ENCODE measurements around the gene NPTN. TPM values are rescaled to one million over a fixed set of nuclear protein-coding genes. Genes with fewer than 3 reads are reported as not detected.

NPTN gene
- polyA plus RNA-seq, 1 experiment = 195 TPM

DNA sequence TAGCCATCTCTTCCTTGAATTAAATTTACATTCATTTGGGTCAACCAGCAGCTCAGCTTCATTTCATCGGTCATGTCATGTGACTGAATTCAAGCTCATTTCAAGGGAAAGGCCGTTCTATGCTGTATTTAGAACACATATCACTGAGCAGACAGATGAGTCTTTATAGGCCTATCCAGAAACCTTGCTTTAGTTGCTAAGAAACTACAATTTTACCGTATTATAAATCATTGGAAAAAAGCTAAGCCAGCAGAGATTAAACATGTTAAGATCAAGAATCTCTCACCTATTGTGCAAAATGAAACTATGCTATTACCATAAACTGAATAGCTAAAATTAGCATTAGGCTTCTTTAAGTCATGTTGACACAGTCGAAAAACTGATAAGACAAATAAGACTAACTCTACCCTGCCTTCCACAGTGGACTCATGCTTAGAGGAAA is 2.2 kb downstream of the NPTN start:
- POLR2A ChIA-PET = interaction anchor here (1.5 kb wide), 1 partner anchor 56 kb away, joined by 4 read pairs; no protein-coding TSS in a partner anchor
- Histone ChIP-seq H3K4me3 (ENCODE audit: low read depth, low read length) (peak overlapping the region; percentile 64), H3K27ac (ENCODE audit: low read depth, low read length) (no peak overlapping the region), H3K27me3 (ENCODE audit: control insufficient read depth, insufficient read depth, low read length) (no peaks in the 10 kb centered on the region), H3K9me3 (ENCODE audit: control insufficient read depth, insufficient read depth, low read length) (no peaks in the 10 kb centered on the region)
- no peak for DNase-seq (ENCODE audit: low read depth, low spot score)
- CTCF ChIA-PET = interaction anchor here (1.0 to 12.8 kb wide), 4 partner anchors 24 to 71 kb away, joined by 3 to 304 read pairs (median 11); no protein-coding TSS in a partner anchor
- TF ChIP-seq, protein P1, sequence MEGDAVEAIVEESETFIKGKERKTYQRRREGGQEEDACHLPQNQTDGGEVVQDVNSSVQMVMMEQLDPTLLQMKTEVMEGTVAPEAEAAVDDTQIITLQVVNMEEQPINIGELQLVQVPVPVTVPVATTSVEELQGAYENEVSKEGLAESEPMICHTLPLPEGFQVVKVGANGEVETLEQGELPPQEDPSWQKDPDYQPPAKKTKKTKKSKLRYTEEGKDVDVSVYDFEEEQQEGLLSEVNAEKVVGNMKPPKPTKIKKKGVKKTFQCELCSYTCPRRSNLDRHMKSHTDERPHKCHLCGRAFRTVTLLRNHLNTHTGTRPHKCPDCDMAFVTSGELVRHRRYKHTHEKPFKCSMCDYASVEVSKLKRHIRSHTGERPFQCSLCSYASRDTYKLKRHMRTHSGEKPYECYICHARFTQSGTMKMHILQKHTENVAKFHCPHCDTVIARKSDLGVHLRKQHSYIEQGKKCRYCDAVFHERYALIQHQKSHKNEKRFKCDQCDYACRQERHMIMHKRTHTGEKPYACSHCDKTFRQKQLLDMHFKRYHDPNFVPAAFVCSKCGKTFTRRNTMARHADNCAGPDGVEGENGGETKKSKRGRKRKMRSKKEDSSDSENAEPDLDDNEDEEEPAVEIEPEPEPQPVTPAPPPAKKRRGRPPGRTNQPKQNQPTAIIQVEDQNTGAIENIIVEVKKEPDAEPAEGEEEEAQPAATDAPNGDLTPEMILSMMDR (IDR thresholded peaks at IDR 0.05; ENCODE audit: low read depth, low read length) = no peak

DNA sequence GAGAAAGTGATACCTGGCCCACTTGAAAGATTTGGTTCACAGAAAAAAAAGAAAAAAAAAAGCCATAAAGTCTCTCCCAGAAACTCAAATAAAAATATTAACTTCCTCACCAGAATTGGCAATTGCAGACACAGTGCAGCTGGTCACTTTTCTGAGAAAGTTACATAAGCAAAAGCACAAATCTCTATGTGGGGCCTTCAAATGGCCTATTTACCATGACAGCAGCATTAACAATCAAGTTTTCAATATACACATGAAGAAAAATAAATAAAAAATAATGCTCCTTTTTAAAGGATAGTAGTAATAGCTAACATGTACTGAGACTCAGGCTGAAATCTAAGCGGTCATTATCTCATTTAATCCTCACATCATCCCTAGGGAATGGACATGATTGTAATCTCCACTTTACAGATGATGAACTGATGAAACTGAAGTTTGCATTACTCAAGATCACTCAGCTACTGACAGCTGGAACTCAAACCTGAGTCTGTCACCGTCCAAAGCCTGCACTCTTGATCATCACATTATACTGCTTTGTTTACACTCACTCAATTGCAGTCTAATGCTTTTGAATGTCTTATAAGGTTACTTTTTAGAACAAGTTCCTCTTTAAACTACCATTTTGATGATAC is 3.3 kb downstream of the NPTN start:
- H3K27me3 ChIP-seq (ENCODE audit: control insufficient read depth, insufficient read depth, low read length) = no peaks in the 10 kb centered on the region
- H3K27ac ChIP-seq (ENCODE audit: low read depth, low read length) = no peak overlapping the region
- no peaks in the 10 kb centered on the region for H3K9me3 ChIP-seq (ENCODE audit: control insufficient read depth, insufficient read depth, low read length)
- no peak overlapping the region for H3K4me3 ChIP-seq (ENCODE audit: low read depth, low read length)
- DNase-seq (ENCODE audit: low read depth, low spot score) = no peak
- POLR2A ChIA-PET = no interaction called here
- TF ChIP-seq, protein P1 (IDR thresholded peaks at IDR 0.05; ENCODE audit: low read depth, low read length) = no peak
- CTCF ChIA-PET = interaction anchor here (0.6 to 12.8 kb wide), 5 partner anchors 55 to 323 kb away, joined by 3 to 304 read pairs (median 4); no protein-coding TSS in a partner anchor

DNA sequence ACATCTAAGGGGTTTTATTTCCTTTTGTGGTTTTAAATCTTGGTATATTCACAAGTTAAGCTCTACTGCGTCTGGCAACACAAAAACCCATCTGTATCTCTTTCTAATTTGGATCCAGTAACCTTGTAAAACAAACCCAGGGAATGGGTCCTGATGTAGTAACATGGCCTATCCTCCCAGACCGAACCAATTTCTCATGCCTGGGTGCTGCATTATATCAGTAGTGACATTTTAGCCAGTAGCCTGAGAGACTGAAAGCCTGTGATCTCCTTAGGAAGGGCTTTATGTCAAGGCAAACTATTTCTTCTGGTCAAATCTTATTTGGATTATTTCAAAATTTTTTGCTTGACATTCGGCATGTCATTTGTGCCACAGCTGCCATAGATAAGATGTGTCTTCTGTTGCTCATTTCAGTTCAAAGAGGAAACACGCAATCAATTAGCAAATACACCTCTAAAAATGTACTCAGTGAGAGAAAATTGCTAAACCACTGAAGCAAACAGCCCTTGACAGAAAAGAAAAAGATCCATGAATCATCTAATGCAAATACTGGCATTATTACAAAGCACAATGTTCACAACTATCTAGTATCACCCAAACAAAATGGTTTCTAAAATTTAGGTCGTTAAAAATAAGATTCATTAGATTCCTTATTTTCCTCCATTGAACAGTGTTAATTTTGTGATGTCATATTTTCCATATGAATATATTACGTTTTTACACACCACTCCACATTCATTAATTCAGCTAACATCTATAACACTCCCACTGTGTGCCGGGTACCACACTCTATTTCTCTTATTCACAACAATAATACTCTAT is 4.0 kb downstream of the NPTN start:
- POLR2A ChIA-PET = no interaction called here
- no peak overlapping the region for H3K4me3 ChIP-seq (ENCODE audit: low read depth, low read length)

DNA sequence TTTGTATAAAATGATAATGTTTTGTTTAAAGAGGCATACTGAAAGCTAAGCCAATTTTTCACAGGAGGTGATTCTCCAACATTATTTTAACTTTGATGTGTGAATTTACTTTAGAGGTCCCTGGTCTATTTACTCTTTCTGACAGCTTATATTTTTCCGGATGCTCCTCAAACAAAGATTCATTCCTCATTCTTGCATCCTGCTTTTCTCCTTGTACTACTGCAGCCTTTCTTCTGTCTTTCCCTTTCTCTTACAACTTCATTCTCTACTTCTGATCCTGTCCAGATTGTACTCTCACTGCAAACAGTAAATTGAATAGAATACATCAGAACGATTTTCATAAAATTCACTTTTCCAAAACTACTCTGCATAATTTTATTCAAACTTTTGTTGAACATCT is 5.1 kb downstream of the NPTN start:
- TF ChIP-seq, protein P1 (IDR thresholded peaks at IDR 0.05; ENCODE audit: low read depth, low read length) = no peak
- no peak for DNase-seq (ENCODE audit: low read depth, low spot score)
- CTCF ChIA-PET = interaction anchor here (2.4 to 13.6 kb wide), 3 partner anchors 7 to 72 kb away, joined by 8 to 304 read pairs (median 138); partner anchors contain the start of gene NPTN
- no peaks in the 10 kb centered on the region for H3K9me3 ChIP-seq (ENCODE audit: control insufficient read depth, insufficient read depth, low read length)
- H3K27ac ChIP-seq (ENCODE audit: low read depth, low read length) = no peak overlapping the region
- POLR2A ChIA-PET = interaction anchor here (0.6 kb wide), 1 partner anchor 18 kb away, joined by 5 read pairs; no protein-coding TSS in a partner anchor
- no peak overlapping the region for H3K4me3 ChIP-seq (ENCODE audit: low read depth, low read length)
- H3K27me3 ChIP-seq (ENCODE audit: control insufficient read depth, insufficient read depth, low read length) = no peaks in the 10 kb centered on the region

More for the DNA sequence above, 4.0 kb downstream of the NPTN start:
- no peak for DNase-seq (ENCODE audit: low read depth, low spot score)
- Histone ChIP-seq H3K27ac (ENCODE audit: low read depth, low read length) (no peak overlapping the region), H3K27me3 (ENCODE audit: control insufficient read depth, insufficient read depth, low read length) (no peaks in the 10 kb centered on the region), H3K9me3 (ENCODE audit: control insufficient read depth, insufficient read depth, low read length) (no peaks in the 10 kb centered on the region)
- TF ChIP-seq, protein P1 (IDR thresholded peaks at IDR 0.05; ENCODE audit: low read depth, low read length) = no peak
- CTCF ChIA-PET = interaction anchor here (0.6 to 12.8 kb wide), 2 partner anchors 56 to 71 kb away, joined by 3 to 304 read pairs; no protein-coding TSS in a partner anchor

All from AG04450 (cell line).